Stimulated activated CD8-positive, alpha-beta memory T cell treated with anti-CD3 and anti-CD28 coated beads, Interleukin-12 subunit alpha, Interleukin-12 subunit beta, amount 100 ng/mL, for 4 hours (primary cell): Measurements from ENCODE around the gene KLHDC7A.

Source experiments
- DNase-seq: peaks from one replicate; pipeline ENCODE4 v3.0.0-alpha.2; 2020; ENCODE audit warnings: low read depth

The KLHDC7A gene

GRCh38 chr1:18508084-18508483 is 27.4 kb downstream of the KLHDC7A start:
- DNase-seq: no peak

- no peak for DNase-seq
These were observed 30.6 kb downstream of the KLHDC7A start for GRCh38 chr1:18511149-18511873.

- DNase-seq: no peak
These were observed 31.1 kb downstream of the KLHDC7A start for GRCh38 chr1:18511874-18512150.

GRCh38 chr1:18512883-18513282 is 32.2 kb downstream of the KLHDC7A start:
- no peak for DNase-seq

GRCh38 chr1:18513995-18514394 is 33.3 kb downstream of the KLHDC7A start:
- DNase-seq: no peak

GRCh38 chr1:18515120-18515667 is 34.5 kb downstream of the KLHDC7A start:
- no peak for DNase-seq

- DNase-seq: no peak
These were observed 35.7 kb downstream of the KLHDC7A start for GRCh38 chr1:18516473-18516872.

- DNase-seq: no peak
These were observed 45.9 kb downstream of the KLHDC7A start for GRCh38 chr1:18526436-18527275.

GRCh38 chr1:18527514-18527913 is 46.8 kb downstream of the KLHDC7A start:
- no peak for DNase-seq

GRCh38 chr1:18527921-18528320 is 47.2 kb downstream of the KLHDC7A start:
- no peak for DNase-seq

GRCh38 chr1:18528616-18529015 is 47.9 kb downstream of the KLHDC7A start:
- no peak for DNase-seq

- no peak for DNase-seq
These were observed 49.0 kb downstream of the KLHDC7A start for GRCh38 chr1:18529714-18530113.

- DNase-seq: no peak
These were observed 50.1 kb downstream of the KLHDC7A start for GRCh38 chr1:18530587-18531502.

GRCh38 chr1:18531503-18531845 is 50.7 kb downstream of the KLHDC7A start:
- no peak for DNase-seq

GRCh38 chr1:18532390-18533170 is 51.9 kb downstream of the KLHDC7A start:
- no peak for DNase-seq

GRCh38 chr1:18533259-18533658 is 52.5 kb downstream of the KLHDC7A start:
- no peak for DNase-seq

- DNase-seq: no peak
These were observed 54.1 kb downstream of the KLHDC7A start for GRCh38 chr1:18534810-18535205.
